H9 (cell line): Measurements from ENCODE around the gene MIGA1. TPM values are rescaled to one million over a fixed set of nuclear protein-coding genes. Genes with fewer than 3 reads are reported as not detected.

Source experiments
- DNase-seq: peaks from one replicate; pipeline ENCODE4 v3.0.0-alpha.2; 2017
- H2AFZ ChIP-seq: one replicate; pipeline ENCODE4 v1.6.1; 2013; ENCODE audit warnings: mild to moderate bottlenecking, low read length, control low read depth, moderate library complexity
- H2AK5ac ChIP-seq: 2 replicates; pipeline ENCODE4 v1.6.1; 2013; ENCODE audit warnings: low read length, control low read depth, mixed read lengths; ENCODE audit not compliant: insufficient read length
- H2BK120ac ChIP-seq: one replicate; pipeline ENCODE4 v1.6.1; 2013; ENCODE audit warnings: low read depth, mild to moderate bottlenecking, low read length, control low read depth, inconsistent platforms; ENCODE audit not compliant: poor library complexity, severe bottlenecking
- H2BK12ac ChIP-seq: 2 replicates; pipeline ENCODE4 v1.6.1; 2013; ENCODE audit warnings: low read length, control low read depth, mixed read lengths, low read depth; ENCODE audit not compliant: insufficient read length
- H2BK15ac ChIP-seq: 2 replicates; pipeline ENCODE4 v1.6.1; 2013; ENCODE audit warnings: low read depth, low read length, control low read depth
- H2BK20ac ChIP-seq: one replicate; pipeline ENCODE4 v1.6.1; 2013; ENCODE audit warnings: low read depth, mild to moderate bottlenecking, low read length, control low read depth, inconsistent platforms; ENCODE audit not compliant: poor library complexity, severe bottlenecking
- H2BK5ac ChIP-seq: 2 replicates; pipeline ENCODE4 v1.6.1; 2013; ENCODE audit warnings: low read length, control low read depth, mixed read lengths; ENCODE audit not compliant: insufficient read length
- H3K14ac ChIP-seq: 2 replicates; pipeline ENCODE4 v1.6.1; 2013; ENCODE audit warnings: low read length, control low read depth; ENCODE audit not compliant: insufficient read depth
- H3K18ac ChIP-seq: 2 replicates; pipeline ENCODE4 v1.6.1; 2013; ENCODE audit warnings: low read depth, mild to moderate bottlenecking, mixed read lengths, low read length, control low read depth; ENCODE audit not compliant: insufficient read length
- H3K23ac ChIP-seq: 2 replicates; pipeline ENCODE4 v1.6.1; 2013; ENCODE audit warnings: low read length, control low read depth, mixed read lengths, low read depth; ENCODE audit not compliant: insufficient read length
- H3K23me2 ChIP-seq: 2 replicates; pipeline ENCODE4 v1.6.1; 2013; ENCODE audit warnings: low read depth, mild to moderate bottlenecking, mixed read lengths, low read length, control low read depth; ENCODE audit not compliant: insufficient read length, poor library complexity, severe bottlenecking
- H3K27ac ChIP-seq: 2 replicates; pipeline ENCODE4 v1.5.1; 2013; ENCODE audit warnings: low read length, control low read depth, mixed read lengths, low read depth; ENCODE audit not compliant: insufficient read length
- H3K27me3 ChIP-seq: 2 replicates; pipeline ENCODE4 v1.6.1; 2013; ENCODE audit warnings: low read length, control low read depth, inconsistent platforms; ENCODE audit not compliant: insufficient read depth
- H3K4ac ChIP-seq: 2 replicates; pipeline ENCODE4 v1.6.1; 2013; ENCODE audit warnings: low read depth, mild to moderate bottlenecking, control low read depth, inconsistent platforms, low read length, moderate library complexity
- H3K4me1 ChIP-seq: 2 replicates; pipeline ENCODE4 v1.6.1; 2013; ENCODE audit warnings: low read length, control low read depth, inconsistent platforms; ENCODE audit not compliant: insufficient read depth
- H3K4me2 ChIP-seq: 2 replicates; pipeline ENCODE4 v1.6.1; 2013; ENCODE audit warnings: low read length, control low read depth, mixed read lengths; ENCODE audit not compliant: insufficient read length, insufficient read depth
- H3K56ac ChIP-seq: 2 replicates; pipeline ENCODE4 v1.6.1; 2013; ENCODE audit warnings: low read depth, mild to moderate bottlenecking, mixed read lengths, low read length, control low read depth; ENCODE audit not compliant: insufficient read length
- H3K79me1 ChIP-seq: 2 replicates; pipeline ENCODE4 v1.6.1; 2013; ENCODE audit warnings: low read depth, mild to moderate bottlenecking, moderate library complexity, low read length, control low read depth, inconsistent platforms; ENCODE audit not compliant: insufficient read depth, poor library complexity, severe bottlenecking
- H3K79me2 ChIP-seq: 2 replicates; pipeline ENCODE4 v1.6.1; 2013; ENCODE audit warnings: low read length, control low read depth, inconsistent platforms; ENCODE audit not compliant: insufficient read depth
- H3K9ac ChIP-seq: 2 replicates; pipeline ENCODE4 v1.6.1; 2013; ENCODE audit warnings: low read length, control low read depth, mixed read lengths; ENCODE audit not compliant: insufficient read length; ENCODE audit errors: extremely low read depth
- H3K9me3 ChIP-seq: one replicate; pipeline ENCODE4 v1.6.1; 2013; ENCODE audit warnings: low read depth, low read length, inconsistent platforms; ENCODE audit not compliant: control insufficient read depth
- H3T11ph ChIP-seq: one replicate; pipeline ENCODE4 v1.6.1; 2013; ENCODE audit warnings: mild to moderate bottlenecking, low read length, control low read depth, inconsistent platforms
- H4K20me1 ChIP-seq: one replicate; pipeline ENCODE4 v1.6.1; 2013; ENCODE audit not compliant: control insufficient read depth, insufficient read length, insufficient read depth
- H4K5ac ChIP-seq: 2 replicates; pipeline ENCODE4 v1.6.1; 2013; ENCODE audit warnings: low read depth, mild to moderate bottlenecking, mixed read lengths, low read length, control low read depth; ENCODE audit not compliant: insufficient read length
- H4K8ac ChIP-seq: replicated peaks from 2 replicates; pipeline ENCODE4 v1.6.1; 2013; ENCODE audit warnings: low read length, control low read depth, mixed read lengths, low read depth; ENCODE audit not compliant: insufficient read length
- H4K91ac ChIP-seq: 2 replicates; pipeline ENCODE4 v1.6.1; 2013; ENCODE audit warnings: low read depth, mild to moderate bottlenecking, moderate library complexity, mixed read lengths, low read length, control low read depth; ENCODE audit not compliant: insufficient read length
- H3K27ac Mint-ChIP-seq, 3 experiments: 2 replicates in 2 of 3; 3 replicates in 1 of 3; pipeline ENCODE4 v1.8.0; 2020 to 2021; ENCODE audit warnings: mixed read lengths in 3 of 3, mild to moderate bottlenecking in 1 of 3, moderate library complexity in 1 of 3
- H3K27me3 Mint-ChIP-seq: 2 replicates; pipeline ENCODE4 v1.8.0; 2021; ENCODE audit warnings: low read depth, mild to moderate bottlenecking, moderate library complexity, mixed read lengths
- H3K36me3 Mint-ChIP-seq, 3 experiments: 2 replicates in 2 of 3; 3 replicates in 1 of 3; pipeline ENCODE4 v1.8.0; 2020 to 2021; ENCODE audit warnings: low read depth in 3 of 3, mixed read lengths in 3 of 3; ENCODE audit not compliant: insufficient read depth in 1 of 3
- H3K4me1 Mint-ChIP-seq, 2 experiments: 2 replicates each; pipeline ENCODE4 v1.8.0; 2020; ENCODE audit warnings: mixed read lengths in 2 of 2
- H3K4me3 Mint-ChIP-seq, 2 experiments: 2 replicates in 1 of 2; 3 replicates in 1 of 2; pipeline ENCODE4 v1.8.0; 2020 to 2021; ENCODE audit warnings: mild to moderate bottlenecking in 2 of 2, mixed read lengths in 2 of 2, moderate library complexity in 1 of 2
- H3K9me3 Mint-ChIP-seq, 2 experiments: 2 replicates in 1 of 2; 3 replicates in 1 of 2; pipeline ENCODE4 v1.8.0; 2020; ENCODE audit warnings: mild to moderate bottlenecking in 2 of 2, mixed read lengths in 2 of 2, moderate library complexity in 1 of 2
- WGBS: extraction: QIAGEN DNeasy Blood & Tissue Kit; methylation state at CpG from one replicate; pipeline ENCODE4 v1.1.7; 2013; ENCODE audit warnings: missing lambda C conversion rate, low lambda C conversion rate, mixed read lengths; ENCODE audit not compliant: insufficient read length; ENCODE audit errors: extremely low coverage; 5-methylcytosine and 5-hydroxymethylcytosine counted together
- total RNA-seq: library from RNA; stranded (reverse); gene quantifications from 2 replicates; pipeline ENCODE4 v1.2.1, GENCODE V29; 2021
- TF ChIP-seq, protein P1 (sequence below): fragments of 200-600 bp; sonication (generic); conservative IDR thresholded peaks from 3 replicates; pipeline ENCODE4 v1.8.0; 2021; ENCODE audit warnings: antibody characterized with exemption, mild to moderate bottlenecking

Gene MIGA1
- total RNA-seq, 1 experiment from 2014 or later: 6.3 TPM

DNA sequence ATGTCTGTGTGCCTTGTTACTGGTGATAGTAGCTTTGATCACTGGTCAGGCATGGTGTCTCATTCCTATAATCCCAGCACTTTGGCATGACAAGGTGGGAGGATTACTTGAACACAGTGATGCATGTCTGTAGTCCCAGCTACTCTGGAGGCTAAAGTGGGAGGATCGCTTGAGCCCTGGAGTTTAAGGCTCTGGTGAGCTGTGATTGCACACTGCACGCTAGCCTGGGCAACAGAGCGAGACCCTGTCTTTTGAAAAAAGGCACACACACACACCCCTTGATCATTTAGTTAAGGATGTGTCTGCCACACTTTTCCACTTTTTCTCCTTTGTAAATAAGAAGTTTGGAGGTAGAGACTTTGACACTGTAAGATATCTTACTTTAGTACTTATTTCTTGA lies 15.1 kb downstream of the MIGA1 start:
- Histone ChIP-seq H3K23ac (no peak overlapping the region), H3K9ac (no peak overlapping the region), H2AFZ (no peak overlapping the region), H3K4me1 (no peaks in the 10 kb centered on the region), H2BK20ac (no peak overlapping the region), H2BK5ac (no peak overlapping the region), H4K5ac (no peak overlapping the region), H3K4me2 (no peak overlapping the region), H2BK12ac (no peak overlapping the region), H3K9me3 (no peaks in the 10 kb centered on the region), H3K23me2 (no peaks in the 10 kb centered on the region), H3K4ac (no peak overlapping the region), H3K14ac (no peak overlapping the region), H2BK15ac (no peak overlapping the region), H2AK5ac (no peak overlapping the region), H4K8ac (no peak overlapping the region), H3K27ac (no peak overlapping the region), H3K56ac (no peak overlapping the region), H4K91ac (no peak overlapping the region), H2BK120ac (no peak overlapping the region), H3K79me1 (no peaks in the 10 kb centered on the region), H3K79me2 (no peaks in the 10 kb centered on the region), H4K20me1 (no peaks in the 10 kb centered on the region), H3T11ph (no peak overlapping the region), H3K27me3 (no peaks in the 10 kb centered on the region), H3K18ac (no peak overlapping the region)
- DNase-seq: no peak
- H3K36me3 Mint-ChIP-seq: peaks cover 0 to 2% (median under 1%) of the 10 kb centered on the region in 3 experiments; a peak in 2 of 7 replicates
- whole genome bisulfite sequencing: no CpG with 5 or more reads among the region's 3 CpGs
- H3K4me1 Mint-ChIP-seq: peaks cover 0 to 2% of the 10 kb centered on the region in 2 experiments; a peak in 1 of 4 replicates
- H3K27me3 Mint-ChIP-seq: no peaks in the 10 kb centered on the region
- H3K27ac Mint-ChIP-seq: no peak overlapping the region
- TF ChIP-seq, protein P1, sequence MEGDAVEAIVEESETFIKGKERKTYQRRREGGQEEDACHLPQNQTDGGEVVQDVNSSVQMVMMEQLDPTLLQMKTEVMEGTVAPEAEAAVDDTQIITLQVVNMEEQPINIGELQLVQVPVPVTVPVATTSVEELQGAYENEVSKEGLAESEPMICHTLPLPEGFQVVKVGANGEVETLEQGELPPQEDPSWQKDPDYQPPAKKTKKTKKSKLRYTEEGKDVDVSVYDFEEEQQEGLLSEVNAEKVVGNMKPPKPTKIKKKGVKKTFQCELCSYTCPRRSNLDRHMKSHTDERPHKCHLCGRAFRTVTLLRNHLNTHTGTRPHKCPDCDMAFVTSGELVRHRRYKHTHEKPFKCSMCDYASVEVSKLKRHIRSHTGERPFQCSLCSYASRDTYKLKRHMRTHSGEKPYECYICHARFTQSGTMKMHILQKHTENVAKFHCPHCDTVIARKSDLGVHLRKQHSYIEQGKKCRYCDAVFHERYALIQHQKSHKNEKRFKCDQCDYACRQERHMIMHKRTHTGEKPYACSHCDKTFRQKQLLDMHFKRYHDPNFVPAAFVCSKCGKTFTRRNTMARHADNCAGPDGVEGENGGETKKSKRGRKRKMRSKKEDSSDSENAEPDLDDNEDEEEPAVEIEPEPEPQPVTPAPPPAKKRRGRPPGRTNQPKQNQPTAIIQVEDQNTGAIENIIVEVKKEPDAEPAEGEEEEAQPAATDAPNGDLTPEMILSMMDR: no peak
- H3K9me3 Mint-ChIP-seq: no peaks in the 10 kb centered on the region
- no peak overlapping the region for H3K4me3 Mint-ChIP-seq
